ENCODE measurements around the gene HGFAC.

HGFAC gene

GRCh38 chr4:3404546-3404945 lies 37.2 kb upstream of the HGFAC start:
- Histone ChIP-seq H3K9me3 (ENCODE audit: severe bottlenecking) (peaks cover 5% of the 10 kb centered on the region), H3K27me3 (ENCODE audit: insufficient read depth, poor library complexity, severe bottlenecking) (no peaks in the 10 kb centered on the region), H3K36me3 (ENCODE audit: low read depth) (peaks cover 4% of the 10 kb centered on the region), H3K4me3 (ENCODE audit: severe bottlenecking) (no peak overlapping the region), H3K27ac (ENCODE audit: poor library complexity, severe bottlenecking) (no peak overlapping the region), H3K4me1 (ENCODE audit: insufficient read depth, poor library complexity, severe bottlenecking) (peaks cover 14% of the 10 kb centered on the region)
- no peak for TF ChIP-seq CTCF (IDR thresholded peaks at IDR 0.05; ENCODE audit: poor library complexity, severe bottlenecking)
- peak; percentile 20 for DNase-seq (ENCODE audit: low spot score)
- ATAC-seq (ENCODE audit: low read depth), result no peak

DNA sequence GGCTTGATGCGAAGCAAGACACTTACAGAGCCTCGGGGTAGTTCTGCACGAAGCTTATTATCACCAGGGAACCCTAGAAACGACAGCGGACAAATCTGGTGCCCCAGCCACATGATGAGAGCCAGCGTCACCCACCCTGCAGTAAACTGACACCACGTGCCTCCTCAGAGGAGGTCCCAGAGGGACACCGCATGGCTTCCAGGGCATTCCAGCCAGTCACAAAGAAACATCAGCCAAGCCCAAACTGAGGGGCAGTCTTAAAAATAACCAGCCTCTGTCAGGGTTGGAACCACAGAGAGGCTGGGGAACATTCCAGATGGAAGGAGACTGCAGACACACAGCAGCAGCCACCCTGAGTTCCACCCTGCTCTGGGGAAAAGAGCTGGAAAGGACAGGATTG lies 36.6 kb upstream of the HGFAC start:
- Histone ChIP-seq H3K4me1 (ENCODE audit: insufficient read depth, poor library complexity, severe bottlenecking) (peaks cover 11% of the 10 kb centered on the region), H3K36me3 (ENCODE audit: low read depth) (no peaks in the 10 kb centered on the region; the same call in 1 of the 2 replicates), H3K27ac (ENCODE audit: poor library complexity, severe bottlenecking) (no peak overlapping the region), H3K27me3 (ENCODE audit: insufficient read depth, poor library complexity, severe bottlenecking) (no peaks in the 10 kb centered on the region), H3K9me3 (ENCODE audit: severe bottlenecking) (peaks cover 5% of the 10 kb centered on the region), H3K4me3 (ENCODE audit: severe bottlenecking) (no peak overlapping the region)
- DNase-seq (ENCODE audit: low spot score) (peak; percentile 32), ATAC-seq (ENCODE audit: low read depth) (no peak)
- no peak for TF ChIP-seq CTCF (IDR thresholded peaks at IDR 0.05; ENCODE audit: poor library complexity, severe bottlenecking)

DNA sequence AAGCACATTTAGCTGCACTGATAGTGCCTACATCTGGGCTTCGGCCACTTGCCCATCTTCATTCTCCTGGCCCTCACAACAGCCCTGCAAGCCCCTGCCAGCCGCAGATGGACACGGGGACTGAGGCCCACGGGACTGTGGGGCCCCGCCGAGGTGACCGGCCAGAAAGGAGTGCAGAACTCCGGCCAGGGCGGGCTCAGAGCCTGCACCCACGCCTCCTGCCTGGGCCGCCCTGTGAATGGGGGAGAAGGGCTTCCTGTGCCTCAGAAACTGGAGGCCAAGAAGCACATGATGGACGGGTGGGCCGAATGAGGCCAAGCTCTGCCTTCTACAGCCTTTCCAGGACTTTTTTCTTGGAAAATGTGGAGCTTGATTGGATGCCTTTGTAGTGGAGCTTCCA lies 35.7 kb upstream of the HGFAC start:
- peaks cover 5% of the 10 kb centered on the region for H3K9me3 ChIP-seq (ENCODE audit: severe bottlenecking)
- no peaks in the 10 kb centered on the region for H3K27me3 ChIP-seq (ENCODE audit: insufficient read depth, poor library complexity, severe bottlenecking)
- ATAC-seq (ENCODE audit: low read depth) (no peak), DNase-seq (ENCODE audit: low spot score) (peak; percentile 38)
- no peak for TF ChIP-seq CTCF (IDR thresholded peaks at IDR 0.05; ENCODE audit: poor library complexity, severe bottlenecking)
- H3K4me3 ChIP-seq (ENCODE audit: severe bottlenecking), result no peak overlapping the region
- peaks cover 6% of the 10 kb centered on the region for H3K4me1 ChIP-seq (ENCODE audit: insufficient read depth, poor library complexity, severe bottlenecking)
- H3K36me3 ChIP-seq (ENCODE audit: low read depth), result no peaks in the 10 kb centered on the region
- H3K27ac ChIP-seq (ENCODE audit: poor library complexity, severe bottlenecking), result no peak overlapping the region

GRCh38 chr4:3406431-3406830 lies 35.3 kb upstream of the HGFAC start:
- no peak for ATAC-seq (ENCODE audit: low read depth)
- TF ChIP-seq CTCF (IDR thresholded peaks at IDR 0.05; ENCODE audit: poor library complexity, severe bottlenecking), result no peak
- peaks cover 2% of the 10 kb centered on the region for H3K4me1 ChIP-seq (ENCODE audit: insufficient read depth, poor library complexity, severe bottlenecking)
- peaks cover 5% of the 10 kb centered on the region for H3K9me3 ChIP-seq (ENCODE audit: severe bottlenecking)
- H3K36me3 ChIP-seq (ENCODE audit: low read depth), result no peaks in the 10 kb centered on the region
- H3K4me3 ChIP-seq (ENCODE audit: severe bottlenecking), result no peak overlapping the region
- DNase-seq (ENCODE audit: low spot score), result peak; percentile 49
- no peaks in the 10 kb centered on the region for H3K27me3 ChIP-seq (ENCODE audit: insufficient read depth, poor library complexity, severe bottlenecking)
- no peak overlapping the region for H3K27ac ChIP-seq (ENCODE audit: poor library complexity, severe bottlenecking)

DNA sequence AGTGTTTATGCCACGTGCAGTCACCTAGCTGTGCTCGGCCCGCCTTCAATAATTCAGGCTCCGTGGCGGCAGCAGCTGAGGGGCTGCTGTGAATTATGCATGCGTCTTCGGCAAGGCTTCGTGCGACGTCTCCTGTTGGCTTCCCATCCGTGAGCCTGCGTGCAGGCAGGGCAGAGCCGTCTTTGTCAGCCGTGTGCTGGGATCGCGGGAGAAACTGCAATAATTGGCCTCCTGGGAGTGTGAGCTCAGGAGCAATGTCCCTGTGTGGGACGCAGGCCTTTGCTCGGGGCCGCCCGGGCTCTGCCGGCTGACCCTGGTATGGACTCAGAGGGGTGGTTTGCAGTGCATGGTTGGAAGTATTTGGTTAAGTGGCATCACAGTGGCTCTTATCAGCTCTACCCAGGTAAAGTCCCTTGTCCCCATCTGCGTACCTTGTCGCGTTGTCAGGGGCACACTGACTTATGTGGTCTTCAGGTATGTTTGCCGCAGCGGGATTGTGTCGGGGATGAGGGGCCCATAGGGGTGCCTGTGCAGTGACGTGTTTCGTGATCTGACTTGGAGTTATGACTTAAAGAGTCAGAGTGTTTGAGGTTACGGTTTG lies 34.5 kb upstream of the HGFAC start:
- TF ChIP-seq CTCF (IDR thresholded peaks at IDR 0.05; ENCODE audit: poor library complexity, severe bottlenecking), result no peak
- Histone ChIP-seq H3K9me3 (ENCODE audit: severe bottlenecking) (peaks cover 5% of the 10 kb centered on the region), H3K4me1 (ENCODE audit: insufficient read depth, poor library complexity, severe bottlenecking) (no peaks in the 10 kb centered on the region), H3K36me3 (ENCODE audit: low read depth) (no peaks in the 10 kb centered on the region), H3K27me3 (ENCODE audit: insufficient read depth, poor library complexity, severe bottlenecking) (no peaks in the 10 kb centered on the region), H3K4me3 (ENCODE audit: severe bottlenecking) (no peak overlapping the region), H3K27ac (ENCODE audit: poor library complexity, severe bottlenecking) (no peak overlapping the region)
- peak; percentile 34 for DNase-seq (ENCODE audit: low spot score)
- no peak for ATAC-seq (ENCODE audit: low read depth)
